Osteocyte (in vitro differentiated cells): ENCODE data around the gene CETN2. TPM values are rescaled to one million over a fixed set of nuclear protein-coding genes. Genes with fewer than 3 reads are reported as not detected.
"Not testable (repeated sequence)": the region's sequence is repeated elsewhere in the genome, so short reads cannot be mapped to it uniquely, and the experiment has no call there.

Experiments used
- DNase-seq: peaks from one replicate; pipeline ENCODE4 v3.0.0; 2021; ENCODE audit warnings: mixed read lengths; ENCODE audit not compliant: unreplicated experiment; ENCODE audit errors: extremely low spot score
- H3K27ac Mint-ChIP-seq: one replicate; pipeline ENCODE4 v1.8.0; 2021; ENCODE audit warnings: mild to moderate bottlenecking, mixed read lengths; ENCODE audit not compliant: unreplicated experiment
- H3K27me3 Mint-ChIP-seq: one replicate; pipeline ENCODE4 v1.8.0; 2021; ENCODE audit warnings: mixed read lengths; ENCODE audit not compliant: unreplicated experiment
- H3K36me3 Mint-ChIP-seq: one replicate; pipeline ENCODE4 v1.8.0; 2021; ENCODE audit warnings: mixed read lengths; ENCODE audit not compliant: unreplicated experiment
- H3K4me1 Mint-ChIP-seq: one replicate; pipeline ENCODE4 v1.8.0; 2021; ENCODE audit warnings: mixed read lengths; ENCODE audit not compliant: unreplicated experiment
- H3K4me3 Mint-ChIP-seq: one replicate; pipeline ENCODE4 v1.8.0; 2021; ENCODE audit warnings: mild to moderate bottlenecking, moderate library complexity, mixed read lengths; ENCODE audit not compliant: unreplicated experiment
- H3K9me3 Mint-ChIP-seq: one replicate; pipeline ENCODE4 v1.8.0; 2021; ENCODE audit warnings: mixed read lengths; ENCODE audit not compliant: unreplicated experiment
- CTCF ChIP-seq: fragments of 200-600 bp; sonication (generic); IDR thresholded peaks from 2 replicates; pipeline ENCODE4 v1.5.0; 2021; ENCODE audit warnings: antibody characterized with exemption, mild to moderate bottlenecking, moderate library complexity
- total RNA-seq: library from RNA; stranded (reverse); gene quantifications from 2 replicates; pipeline ENCODE4 v1.2.1, GENCODE V29; 2021

Gene CETN2
- total RNA-seq, 1 donor from 2014 or later, result 34.8 TPM

GRCh38 chrX:152845618-152846240 is 15.2 kb upstream of the CETN2 start:
- DNase-seq, result no peak
- H3K27me3 Mint-ChIP-seq, result no peaks in the 10 kb centered on the region
- H3K36me3 Mint-ChIP-seq, result peaks cover 3% of the 10 kb centered on the region
- H3K9me3 Mint-ChIP-seq, result peaks cover 3% of the 10 kb centered on the region
- no peak overlapping the region for H3K27ac Mint-ChIP-seq
- TF ChIP-seq CTCF, result no peak
- no peak overlapping the region for H3K4me3 Mint-ChIP-seq
- H3K4me1 Mint-ChIP-seq, result no peaks in the 10 kb centered on the region

GRCh38 chrX:152844256-152844655 is 13.7 kb upstream of the CETN2 start:
- no peak for DNase-seq
- H3K36me3 Mint-ChIP-seq, result peaks cover 5% of the 10 kb centered on the region
- TF ChIP-seq CTCF, result no peak
- no peak overlapping the region for H3K4me3 Mint-ChIP-seq
- peaks cover 9% of the 10 kb centered on the region for H3K9me3 Mint-ChIP-seq
- no peaks in the 10 kb centered on the region for H3K4me1 Mint-ChIP-seq
- H3K27ac Mint-ChIP-seq, result no peak overlapping the region
- no peaks in the 10 kb centered on the region for H3K27me3 Mint-ChIP-seq

- Mint-ChIP-seq H3K9me3 (peaks cover 11% of the 10 kb centered on the region), H3K4me3 (no peak overlapping the region), H3K4me1 (no peaks in the 10 kb centered on the region), H3K36me3 (peaks cover 5% of the 10 kb centered on the region), H3K27ac (no peak overlapping the region), H3K27me3 (no peaks in the 10 kb centered on the region)
- TF ChIP-seq CTCF, result no peak
- no peak for DNase-seq
Observed at GRCh38 chrX:152843852-152844251, 13.3 kb upstream of the CETN2 start.

- H3K4me1 Mint-ChIP-seq, result no peaks in the 10 kb centered on the region
- no peak overlapping the region for H3K27ac Mint-ChIP-seq
- H3K27me3 Mint-ChIP-seq, result no peaks in the 10 kb centered on the region
- H3K4me3 Mint-ChIP-seq, result no peak overlapping the region
- TF ChIP-seq CTCF, result no peak
- peaks cover 13% of the 10 kb centered on the region for H3K9me3 Mint-ChIP-seq
- no peak for DNase-seq
- H3K36me3 Mint-ChIP-seq, result peaks cover 5% of the 10 kb centered on the region
Observed at GRCh38 chrX:152842772-152843338, 12.3 kb upstream of the CETN2 start.

GRCh38 chrX:152835470-152835869 is 4.9 kb upstream of the CETN2 start:
- H3K4me1 Mint-ChIP-seq, result peaks cover 12% of the 10 kb centered on the region
- not testable (repeated sequence) for DNase-seq, H3K36me3 Mint-ChIP-seq, H3K27me3 Mint-ChIP-seq, H3K27ac Mint-ChIP-seq, H3K4me3 Mint-ChIP-seq
- H3K9me3 Mint-ChIP-seq, result peaks cover 14% of the 10 kb centered on the region
